Measurements from ENCODE around the gene GALNT14.

DNA sequence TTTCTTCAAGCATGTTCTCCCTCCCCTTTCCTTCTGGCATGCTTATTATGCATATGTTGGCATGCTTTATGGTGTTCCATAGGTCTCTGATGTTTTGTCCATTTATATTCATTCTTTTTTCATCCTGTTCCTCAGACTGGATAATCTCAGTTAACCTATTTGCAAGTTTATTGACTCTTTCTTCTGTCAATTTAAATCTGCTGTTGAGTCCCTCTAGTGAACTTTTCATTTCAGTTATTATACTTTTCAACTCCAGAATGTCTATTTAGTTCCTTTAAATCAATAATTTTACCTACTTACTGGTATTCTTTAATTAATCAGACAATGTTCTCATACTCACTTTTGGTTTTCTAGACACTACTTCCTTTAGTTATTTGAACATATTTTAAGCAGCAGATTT is 101.2 kb downstream of the GALNT14 start:
- TF ChIP-seq POLR2A (IDR thresholded peaks at IDR 0.05; ENCODE audit: low read depth, low read length) = no peak
- no peak for TF ChIP-seq TAF1 (IDR thresholded peaks at IDR 0.05; ENCODE audit: low read depth, low read length)

Measured in GM12891 (cell line).